H1 (cell line): ENCODE results near the gene PLXNA4. TPM values are rescaled to one million over a fixed set of nuclear protein-coding genes. Genes with fewer than 3 reads are reported as not detected.

ENCODE experiments used
- CTCF ChIA-PET: fragments of 300-600 bp; sonication (Branson Sonifier 250); formaldehyde crosslinking; loops from one replicate; lab custom pipeline; 2021; ENCODE audit not compliant: partially characterized antibody; lab: Charles Lee
- POLR2A ChIA-PET: fragments of 300-600 bp; sonication (Branson Sonifier 250); formaldehyde crosslinking; loops from one replicate; lab custom pipeline; 2021; ENCODE audit warnings: inconsistent platforms; ENCODE audit not compliant: partially characterized antibody; lab: Charles Lee
- DNase-seq, 2 experiments: peaks; one replicate each; pipeline versions ENCODE4 v3.0.0 to v3.0.0-alpha.2; 2010 to 2022; ENCODE audit warnings: low spot score in 2 of 2, low read depth in 1 of 2, mixed read lengths in 1 of 2
- FAIRE-seq: peaks from 2 replicates; lab custom pipeline; 2011; peaks lifted over from hg19 to GRCh38; lab: Jason Lieb, UNC
- H2AFZ ChIP-seq: 2 replicates; pipeline ENCODE4 v1.8.1; 2012; ENCODE audit warnings: low read length, inconsistent platforms
- H2AK5ac ChIP-seq: 2 replicates; pipeline ENCODE4 v1.6.1; 2013; ENCODE audit warnings: low read depth, low read length
- H2BK120ac ChIP-seq: replicated peaks from 2 replicates; pipeline ENCODE3; 2013; ENCODE audit warnings: low read depth, low read length, inconsistent platforms
- H2BK12ac ChIP-seq: 2 replicates; pipeline ENCODE4 v1.6.1; 2013; ENCODE audit warnings: low read depth, low read length
- H2BK15ac ChIP-seq: 2 replicates; pipeline ENCODE4 v1.6.1; 2013; ENCODE audit warnings: low read length
- H2BK20ac ChIP-seq: 2 replicates; pipeline ENCODE4 v1.6.1; 2013; ENCODE audit warnings: low read length
- H2BK5ac ChIP-seq: 2 replicates; pipeline ENCODE4 v1.6.1; 2013; ENCODE audit warnings: low read depth, low read length
- H3K14ac ChIP-seq: 2 replicates; pipeline ENCODE4 v1.6.1; 2013; ENCODE audit warnings: inconsistent platforms; ENCODE audit not compliant: insufficient read length
- H3K18ac ChIP-seq: 2 replicates; pipeline ENCODE4 v1.6.1; 2013; ENCODE audit warnings: low read length; ENCODE audit errors: extremely low read depth
- H3K23ac ChIP-seq: 2 replicates; pipeline ENCODE4 v1.6.1; 2013; ENCODE audit warnings: inconsistent platforms; ENCODE audit not compliant: insufficient read length
- H3K23me2 ChIP-seq: 2 replicates; pipeline ENCODE4 v1.6.1; 2013; ENCODE audit warnings: low read depth, low read length
- H3K27ac ChIP-seq: 2 replicates; pipeline ENCODE4 v1.6.1; 2011; ENCODE audit warnings: low read depth, low read length, inconsistent platforms
- H3K27me3 ChIP-seq, 4 experiments: replicated peaks in 1 of 4; 1 replicate in 1 of 4; 2 replicates in 3 of 4; pipeline versions ENCODE4 v1.6.1 to v1.8.1; 2011 to 2013; ENCODE audit warnings: low read length in 3 of 4, mild to moderate bottlenecking in 3 of 4, inconsistent platforms in 2 of 4, mixed read lengths in 2 of 4, moderate library complexity in 1 of 4; ENCODE audit not compliant: control insufficient read depth in 3 of 4, insufficient read depth in 3 of 4; ENCODE audit errors: extremely low read depth in 1 of 4
- H3K36me3 ChIP-seq, 4 experiments: 2 replicates each; pipeline versions ENCODE4 v1.6.1 to v1.8.1; 2011 to 2013; ENCODE audit warnings: mild to moderate bottlenecking in 4 of 4, low read length in 3 of 4, moderate library complexity in 2 of 4, control low read depth in 1 of 4, inconsistent platforms in 1 of 4; ENCODE audit not compliant: insufficient read depth in 4 of 4, control insufficient read depth in 2 of 4
- H3K4ac ChIP-seq: replicated peaks from 2 replicates; pipeline ENCODE3; 2013; ENCODE audit warnings: low read length, low read depth, mixed read lengths, inconsistent platforms; ENCODE audit not compliant: insufficient read length
- H3K4me1 ChIP-seq, 4 experiments: replicated peaks in 1 of 4; 1 replicate in 1 of 4; 2 replicates in 3 of 4; pipeline versions ENCODE4 v1.6.1 to v1.8.1; 2011 to 2013; ENCODE audit warnings: low read length in 3 of 4, inconsistent platforms in 2 of 4, mixed read lengths in 1 of 4; ENCODE audit not compliant: insufficient read depth in 4 of 4, control insufficient read depth in 3 of 4
- H3K4me2 ChIP-seq, 2 experiments: 2 replicates each; pipeline versions ENCODE4 v1.6.1 to v1.8.1; 2011 to 2013; ENCODE audit warnings: low read depth in 2 of 2, low read length in 2 of 2, control low read depth in 1 of 2, inconsistent platforms in 1 of 2, mild to moderate bottlenecking in 1 of 2; ENCODE audit not compliant: insufficient read depth in 1 of 2
- H3K4me3 ChIP-seq, 4 experiments: fragments of 200-600, 300-600 bp in 1 of 4; sonication (generic), shearing (Covaris generic), sonication (Bioruptor Twin) in 1 of 4; 2 replicates each; pipeline versions ENCODE4 v1.5.1 to v1.8.1; 2011 to 2016; ENCODE audit warnings: low read length in 4 of 4, low read depth in 3 of 4, control low read depth in 2 of 4, inconsistent platforms in 2 of 4, mild to moderate bottlenecking in 2 of 4, mixed read lengths in 1 of 4, moderate library complexity in 1 of 4; ENCODE audit not compliant: insufficient read depth in 2 of 4; ENCODE audit errors: extremely low read depth in 1 of 4
- H3K56ac ChIP-seq: replicated peaks from 2 replicates; pipeline ENCODE3; 2013; ENCODE audit warnings: low read depth, mild to moderate bottlenecking, mixed read lengths, low read length, inconsistent platforms; ENCODE audit not compliant: insufficient read length
- H3K79me1 ChIP-seq: 2 replicates; pipeline ENCODE4 v1.6.1; 2013; ENCODE audit warnings: low read depth, low read length, control low read depth
- H3K79me2 ChIP-seq, 2 experiments: 2 replicates each; pipeline versions ENCODE4 v1.6.1 to v1.8.1; 2012 to 2013; ENCODE audit warnings: low read length in 2 of 2, mild to moderate bottlenecking in 2 of 2, inconsistent platforms in 1 of 2; ENCODE audit not compliant: insufficient read depth in 2 of 2, control insufficient read depth in 1 of 2
- H3K9ac ChIP-seq, 4 experiments: replicated peaks in 1 of 4; 1 replicate in 1 of 4; 2 replicates in 3 of 4; pipeline versions ENCODE4 v1.6.1 to v1.8.1; 2011 to 2013; ENCODE audit warnings: low read depth in 3 of 4, low read length in 3 of 4, control low read depth in 2 of 4, mild to moderate bottlenecking in 2 of 4, moderate library complexity in 2 of 4, inconsistent platforms in 1 of 4; ENCODE audit errors: extremely low read depth in 1 of 4
- H3K9me3 ChIP-seq, 2 experiments: 2 replicates each; pipeline versions ENCODE4 v1.6.1 to v1.8.1; 2012 to 2013; ENCODE audit warnings: mild to moderate bottlenecking in 2 of 2, moderate library complexity in 2 of 2, control low read depth in 1 of 2, inconsistent platforms in 1 of 2, low read depth in 1 of 2, low read length in 1 of 2, mixed read lengths in 1 of 2; ENCODE audit not compliant: insufficient read depth in 2 of 2
- H4K20me1 ChIP-seq, 2 experiments: replicated peaks in 1 of 2; 2 replicates each; pipeline versions ENCODE3 to v1.8.1; 2011 to 2013; ENCODE audit warnings: inconsistent platforms in 2 of 2, low read length in 2 of 2, mild to moderate bottlenecking in 1 of 2; ENCODE audit not compliant: insufficient read depth in 2 of 2, control insufficient read depth in 1 of 2
- H4K5ac ChIP-seq: 2 replicates; pipeline ENCODE4 v1.6.1; 2013; ENCODE audit warnings: low read length, low read depth, mixed read lengths, inconsistent platforms; ENCODE audit not compliant: insufficient read length
- H4K8ac ChIP-seq: 2 replicates; pipeline ENCODE4 v1.8.0; 2013; ENCODE audit warnings: mild to moderate bottlenecking, moderate library complexity, low read length, inconsistent platforms; ENCODE audit not compliant: insufficient read depth; ENCODE audit errors: extremely low read depth
- H4K91ac ChIP-seq: replicated peaks from 2 replicates; pipeline ENCODE3; 2013; ENCODE audit warnings: low read length, mixed read lengths, inconsistent platforms; ENCODE audit not compliant: insufficient read length
- BACH1 ChIP-seq: IDR thresholded peaks from 2 replicates; pipeline ENCODE4 v1.6.1; 2012; ENCODE audit warnings: low read length, improper control_type of control experiment
- CTBP2 ChIP-seq: IDR thresholded peaks from 2 replicates; pipeline ENCODE4 v1.7.0; 2011; ENCODE audit warnings: borderline replicate concordance, mild to moderate bottlenecking, moderate library complexity, mixed read lengths, low read length; ENCODE audit not compliant: insufficient read depth, insufficient read length
- EGR1 ChIP-seq: IDR thresholded peaks from 2 replicates; pipeline ENCODE4 v1.6.1; 2011; ENCODE audit warnings: low read depth, low read length, borderline replicate concordance
- POLR2A ChIP-seq, 2 experiments: IDR thresholded peaks; 1 replicate in 1 of 2; 2 replicates in 1 of 2; pipeline ENCODE4 v1.6.1; 2011; ENCODE audit warnings: low read depth in 2 of 2, low read length in 2 of 2, mild to moderate bottlenecking in 2 of 2; ENCODE audit errors: control extremely low read depth in 1 of 2
- RAD21 ChIP-seq, 2 experiments: IDR thresholded peaks in 1 of 2; conservative IDR thresholded peaks in 1 of 2; 2 replicates each; pipeline ENCODE4 v1.6.1; 2011; ENCODE audit warnings: low read depth in 2 of 2, low read length in 2 of 2, improper control_type of control experiment in 1 of 2, inconsistent platforms in 1 of 2, mild to moderate bottlenecking in 1 of 2, moderate library complexity in 1 of 2
- SIX5 ChIP-seq: IDR thresholded peaks from 2 replicates; pipeline ENCODE4 v1.6.1; 2011; ENCODE audit warnings: mild to moderate bottlenecking, low read depth, low read length
- SP4 ChIP-seq: IDR thresholded peaks from 2 replicates; pipeline ENCODE4 v1.6.1; 2012; ENCODE audit warnings: low read length, inconsistent platforms
- SRF ChIP-seq: IDR thresholded peaks from 2 replicates; pipeline ENCODE4 v1.6.1; 2011; ENCODE audit warnings: mild to moderate bottlenecking, low read depth, low read length, moderate library complexity
- TAF1 ChIP-seq: IDR thresholded peaks from 2 replicates; pipeline ENCODE4 v1.6.1; 2011; ENCODE audit warnings: mild to moderate bottlenecking, low read depth, low read length
- WGBS, 2 experiments: shearing (Covaris generic) in 1 of 2; methylation state at CpG; one replicate each; pipeline versions ENCODE4 v1.1.6 to v1.1.7; 2013 to 2015; ENCODE audit warnings: low lambda C conversion rate in 2 of 2, mixed read lengths in 2 of 2, inconsistent platforms in 1 of 2, low coverage in 1 of 2, missing lambda C conversion rate in 1 of 2; ENCODE audit not compliant: insufficient replicate concordance in 2 of 2, insufficient coverage in 1 of 2, insufficient read length in 1 of 2; ENCODE audit errors: extremely low coverage in 1 of 2, missing lambda C conversion rate in 1 of 2; 5-methylcytosine and 5-hydroxymethylcytosine counted together
- polyA plus RNA-seq, 7 experiments: library from polyadenylated mRNA; depleted of rRNA in 3 of 7; stranded (reverse) in 5 of 7; unstranded in 2 of 7; fragments of >200 nt in 5 of 7; fragments of 200-250 nt in 2 of 7; gene quantifications; 1 replicate in 5 of 7; 2 replicates in 1 of 7; 4 replicates in 1 of 7; pipeline versions ENCODE4 v1.2.1 to v1.2.3, GENCODE V29; 2011 to 2013; ENCODE audit warnings: missing spikeins in 2 of 7, mixed read lengths in 2 of 7
- total RNA-seq: library from RNA; stranded (reverse); fragmentation: NEBNext Ultra II Directional; extraction: Animal tissue kit (Norgen Biotek cat#: 25700); gene quantifications from 2 replicates; pipeline ENCODE4 v1.2.1, GENCODE V29; 2021

The PLXNA4 gene
- total and polyA plus RNA-seq, 2 of the 8 experiments (the other 6 are each of a cell fraction or from before 2014, with no cell fraction given), result 0.76 to 0.79 TPM

DNA sequence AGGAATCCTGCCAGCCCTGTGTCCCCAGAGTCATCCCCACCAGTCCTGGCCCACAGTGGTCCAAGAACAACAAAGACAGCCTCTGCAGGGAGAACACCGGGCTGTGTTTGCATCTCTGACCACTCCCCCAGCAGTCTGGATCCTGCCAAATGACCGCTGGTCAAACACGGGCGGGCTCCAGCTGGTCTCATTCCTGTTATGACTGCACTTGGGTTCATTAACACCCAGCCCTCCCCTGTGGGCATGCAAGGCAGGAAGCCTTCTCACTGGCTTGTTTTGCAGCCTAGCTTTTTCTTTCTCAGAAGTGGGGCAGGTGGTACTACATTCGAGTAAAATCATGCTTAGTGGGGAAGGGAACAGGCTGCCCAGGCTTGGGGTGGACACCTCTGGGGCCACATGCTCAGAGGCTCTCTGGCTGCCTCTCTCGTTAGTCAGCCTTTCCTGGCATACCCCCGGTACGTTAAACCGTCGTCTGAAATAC is 190.0 kb downstream of the PLXNA4 start:
- Histone ChIP-seq H4K20me1 (no peaks in the 10 kb centered on the region), H3K56ac (no peak overlapping the region), H3K14ac (no peak overlapping the region), H3K79me1 (no peaks in the 10 kb centered on the region), H3K4me3 (no peak overlapping the region), H3K9me3 (no peaks in the 10 kb centered on the region), H4K8ac (no peak overlapping the region; the same call in 1 of the 2 replicates), H3K27me3 (no peaks in the 10 kb centered on the region), H3K23ac (no peak overlapping the region), H3K27ac (no peak overlapping the region), H3K4ac (no peak overlapping the region), H3K79me2 (no peaks in the 10 kb centered on the region), H4K5ac (no peak overlapping the region), H2AFZ (no peak overlapping the region), H2BK120ac (no peak overlapping the region), H4K91ac (no peak overlapping the region), H2BK5ac (no peak overlapping the region), H3K23me2 (no peaks in the 10 kb centered on the region), H2BK12ac (no peak overlapping the region), H3K4me2 (no peak overlapping the region), H3K9ac (no peak overlapping the region), H2AK5ac (no peak overlapping the region), H2BK20ac (no peak overlapping the region), H2BK15ac (no peak overlapping the region), H3K18ac (no peak overlapping the region), H3K4me1 (peaks cover 0 to 7% (median 2%) of the 10 kb centered on the region in 4 experiments; a peak in 3 of 7 replicates), H3K36me3 (no peaks in the 10 kb centered on the region)
- no peak for DNase-seq
- CTCF ChIA-PET, result interaction anchor here (0.9 to 1.2 kb wide), 5 partner anchors 8 to 216 kb away, joined by 3 to 4 read pairs (median 3); no protein-coding TSS in a partner anchor
- 77% methylated on average over 10 of the region's 10 CpGs; no CpG with 5 or more reads in 1 of the 2 experiments for WGBS, 2 experiments
- FAIRE-seq, result no peak
- POLR2A ChIA-PET, result no interaction called here
- TF ChIP-seq EGR1 (no peak), BACH1 (no peak), TAF1 (no peak), POLR2A (IDR thresholded peaks at IDR 0.05; ENCODE audit: control extremely low read depth in 1 of 2, low read depth in 2 of 2, low read length in 2 of 2) (no peak), CTBP2 (no peak), SIX5 (no peak), SP4 (no peak), SRF (no peak), RAD21 (IDR thresholded peaks at IDR 0.05 in 1 of 2, conservative IDR thresholded peaks at IDR 0.05 in 1 of 2; ENCODE audit: low read depth in 2 of 2, low read length in 2 of 2) (no peak)
